ENCODE results near the gene HUS1B.
A peak's percentile ranks its signal among the peaks of the same experiment; 100 is the strongest.
"Not testable (repeated sequence)": the region's sequence is repeated elsewhere in the genome, so short reads cannot be mapped to it uniquely, and the experiment has no call there.

The HUS1B gene

DNA sequence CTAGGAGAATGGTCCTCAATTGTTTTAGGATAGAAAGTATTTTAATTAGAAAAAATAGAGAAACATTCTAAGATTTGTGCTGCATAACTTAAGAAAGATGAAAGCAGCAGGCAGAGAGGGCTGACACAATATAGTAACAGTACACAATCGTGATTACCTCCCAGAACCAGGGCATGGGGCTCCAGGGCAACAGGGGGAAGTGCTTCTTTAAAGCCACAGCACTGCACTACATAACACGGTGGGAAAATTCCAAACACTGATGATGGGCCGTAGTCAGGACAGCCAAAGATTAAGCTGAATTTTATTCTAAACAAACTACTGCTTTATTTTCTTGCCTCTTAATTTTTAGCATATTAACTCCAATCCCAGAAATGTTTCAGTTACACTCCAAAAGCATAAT, 21.6 kb upstream of the HUS1B start:
- no peak for DNase-seq (ENCODE audit: low spot score)

DNA sequence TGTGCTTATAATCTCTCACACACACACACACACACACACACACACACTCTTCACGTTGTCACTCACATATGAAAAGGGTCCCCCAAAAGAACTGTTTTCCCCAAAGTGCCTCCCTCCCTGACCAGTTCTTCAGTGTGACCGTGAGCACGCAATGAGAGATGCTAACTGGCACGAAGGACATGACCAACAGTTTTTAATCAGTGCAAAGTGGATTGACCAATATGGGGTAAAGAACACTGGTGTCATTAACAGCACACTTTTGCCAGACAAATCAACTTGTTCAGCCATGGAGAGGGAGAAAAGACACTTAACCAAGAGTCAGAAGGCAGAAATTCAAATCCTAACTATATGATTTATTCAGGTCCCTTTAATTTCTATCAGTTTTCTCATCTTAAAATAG, 21.0 kb upstream of the HUS1B start:
- no peak for DNase-seq (ENCODE audit: low spot score)

DNA sequence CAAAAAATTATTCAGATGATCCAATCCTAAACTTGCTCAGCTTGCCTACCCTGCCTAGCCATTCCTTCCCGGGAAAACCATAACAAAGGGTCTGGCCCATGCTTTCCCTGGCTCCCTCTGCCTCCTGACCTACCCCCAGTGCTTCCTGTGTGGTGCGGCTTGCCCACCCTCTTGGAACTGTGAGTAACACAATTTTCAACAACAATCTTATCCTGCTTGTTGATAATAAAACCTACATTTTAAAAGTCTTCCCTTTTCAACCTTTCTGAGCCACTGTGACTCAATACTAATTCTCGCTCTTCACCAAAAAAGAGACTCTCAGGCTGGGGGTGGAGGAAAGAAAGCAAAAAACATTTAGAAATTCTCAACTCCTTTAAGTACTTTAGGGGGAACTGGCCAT, 18.1 kb upstream of the HUS1B start:
- DNase-seq (ENCODE audit: low spot score) = no peak

DNA sequence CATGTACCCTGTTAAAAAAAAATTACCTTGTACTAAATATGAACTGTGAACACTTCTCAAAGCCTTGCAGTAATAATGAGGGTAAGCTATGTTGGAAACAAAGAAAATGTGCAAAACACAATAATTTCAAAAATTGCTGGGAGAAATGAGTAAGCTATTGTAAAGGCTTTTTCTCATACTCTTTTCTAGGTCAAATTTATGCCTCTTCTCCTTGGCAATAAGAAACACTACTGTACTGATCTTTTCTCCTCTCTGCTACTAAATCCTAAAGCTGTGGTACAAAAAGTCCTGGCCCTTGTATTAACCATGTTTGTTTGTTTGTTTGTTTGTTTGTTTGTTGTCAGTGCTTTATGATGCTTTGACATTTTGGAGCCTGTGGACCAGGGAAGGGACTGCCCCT, 17.5 kb upstream of the HUS1B start:
- DNase-seq (ENCODE audit: low spot score) = no peak

DNA sequence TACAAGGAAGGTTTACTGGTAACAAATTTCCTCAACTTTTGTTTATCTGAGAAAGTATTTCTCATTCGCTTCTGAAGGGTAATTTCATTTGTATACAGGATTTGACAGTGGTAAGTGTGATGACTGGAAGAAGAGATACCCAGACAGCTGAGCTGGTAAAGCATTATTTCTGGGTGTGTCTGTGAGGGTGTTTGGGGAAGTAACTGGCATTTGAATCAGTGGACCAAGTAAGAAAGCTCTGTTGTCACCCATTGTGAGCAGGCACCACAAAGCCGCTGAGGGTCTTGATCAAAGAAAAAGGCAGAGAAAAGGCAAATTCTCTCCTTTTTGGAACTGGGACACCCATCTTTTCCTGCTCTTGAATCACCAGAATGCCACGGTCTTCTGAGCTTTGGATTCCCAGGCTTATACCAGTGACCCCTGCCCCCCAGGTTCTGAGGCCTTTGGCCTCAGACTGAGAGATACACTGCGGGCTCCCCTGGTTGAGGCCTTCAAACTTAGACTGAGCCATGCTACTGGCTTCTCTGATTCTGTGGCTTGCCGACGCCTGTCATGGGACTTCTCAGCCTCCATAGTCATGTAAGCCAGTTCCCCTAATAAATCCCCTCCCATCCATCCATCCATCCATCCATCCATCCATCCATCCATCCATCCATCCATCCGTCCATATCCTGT, 10.5 kb upstream of the HUS1B start:
- DNase-seq (ENCODE audit: low spot score) = no peak

DNA sequence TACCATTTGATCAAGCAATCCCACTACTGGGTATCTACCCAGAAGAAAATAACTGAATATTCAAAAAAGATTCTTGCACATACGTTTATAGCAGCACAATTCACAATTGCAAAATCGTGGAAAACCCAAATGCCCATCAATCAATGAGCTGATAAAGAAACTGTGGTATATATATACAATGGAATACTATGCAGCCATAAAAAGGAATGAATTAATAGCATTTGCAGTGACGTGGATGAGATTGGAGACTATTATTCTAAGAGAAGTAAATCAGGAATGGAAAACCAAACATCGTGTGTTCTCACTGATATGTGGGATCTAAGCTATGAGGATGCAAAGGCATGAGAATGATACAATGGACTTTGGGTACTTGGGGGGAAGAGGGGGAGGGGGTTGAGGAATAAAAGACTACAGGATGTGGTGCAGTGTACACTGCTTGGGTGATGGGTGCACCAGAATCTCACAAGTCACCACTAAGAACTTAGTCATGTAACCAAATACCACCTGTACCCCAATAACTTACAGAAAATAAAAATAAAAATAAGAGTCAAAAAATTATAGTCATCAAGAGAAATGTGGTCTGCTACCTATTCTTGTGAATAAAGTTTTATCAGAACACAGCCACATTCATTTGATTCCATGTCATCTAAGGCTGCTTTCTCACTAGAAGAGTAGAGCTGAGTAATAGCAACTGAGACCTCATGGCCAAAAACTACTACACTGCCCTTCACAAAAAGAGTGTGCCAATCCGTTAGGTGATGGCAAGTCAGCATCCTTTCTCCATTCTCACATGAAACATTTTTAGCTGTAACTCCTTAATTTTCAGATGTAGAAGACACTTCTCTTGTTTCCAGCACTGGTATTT, 8.7 kb upstream of the HUS1B start:
- DNase-seq (ENCODE audit: low spot score) = no peak

DNA sequence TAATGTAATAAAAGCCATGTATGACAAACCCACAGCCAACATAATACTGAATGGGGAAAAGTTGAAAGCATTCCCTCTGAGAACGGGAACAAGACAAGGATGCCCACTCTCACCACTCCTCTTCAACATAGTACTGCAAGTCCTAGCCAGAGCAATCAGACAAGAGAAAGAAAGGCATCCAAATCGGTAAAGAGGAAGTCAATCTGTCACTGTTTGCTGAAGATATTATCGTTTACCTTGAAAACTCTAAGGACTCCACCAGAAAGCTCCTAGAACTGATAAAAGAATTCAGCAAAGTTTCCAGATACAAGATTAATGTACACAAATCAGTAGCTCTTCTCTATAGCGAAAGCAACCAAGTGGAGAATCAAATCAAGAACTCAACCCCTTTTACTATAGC, 6.9 kb upstream of the HUS1B start:
- DNase-seq (ENCODE audit: low spot score) = not testable (repeated sequence)

DNA sequence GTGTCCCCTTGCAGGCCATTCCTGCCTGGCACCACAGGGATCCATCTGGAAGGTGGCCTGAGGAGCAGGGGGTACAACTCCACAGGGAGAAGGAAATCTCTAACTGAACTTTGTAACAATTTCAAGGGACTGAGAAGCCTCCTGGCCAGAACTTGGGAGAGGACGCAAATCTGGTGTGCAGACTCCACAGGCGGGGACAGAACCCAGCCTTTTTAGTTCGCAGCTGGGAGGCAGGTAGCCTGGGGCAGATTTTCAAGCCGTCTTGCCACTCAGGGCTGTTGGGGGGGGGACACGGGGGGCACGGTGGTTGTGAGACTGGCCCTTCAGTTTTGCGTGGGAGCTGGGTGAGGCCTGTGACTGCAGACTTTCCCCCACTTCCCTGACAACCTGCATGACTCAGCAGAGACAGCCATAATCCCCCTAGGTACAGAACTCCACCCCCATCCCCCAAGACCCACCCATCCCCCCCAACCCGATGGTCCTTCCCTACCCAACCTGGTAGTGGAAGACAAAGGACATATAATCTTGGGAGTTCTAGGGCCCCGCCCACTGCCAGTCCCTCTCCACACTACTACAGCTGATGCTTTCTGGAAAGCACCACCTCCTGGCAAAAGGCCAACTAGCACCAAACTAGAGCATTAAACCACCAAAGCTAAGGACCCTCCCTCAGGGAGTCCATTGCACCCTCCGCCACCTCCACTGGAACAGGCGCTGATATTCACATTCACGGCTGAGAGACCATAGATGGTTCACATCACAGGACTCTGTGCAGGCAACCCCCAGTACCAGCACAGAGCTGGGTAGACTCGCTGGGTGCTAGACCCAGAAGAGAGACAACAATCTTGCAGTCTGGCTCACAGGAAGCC, 3.0 kb upstream of the HUS1B start:
- no peak for DNase-seq (ENCODE audit: low spot score)

DNA sequence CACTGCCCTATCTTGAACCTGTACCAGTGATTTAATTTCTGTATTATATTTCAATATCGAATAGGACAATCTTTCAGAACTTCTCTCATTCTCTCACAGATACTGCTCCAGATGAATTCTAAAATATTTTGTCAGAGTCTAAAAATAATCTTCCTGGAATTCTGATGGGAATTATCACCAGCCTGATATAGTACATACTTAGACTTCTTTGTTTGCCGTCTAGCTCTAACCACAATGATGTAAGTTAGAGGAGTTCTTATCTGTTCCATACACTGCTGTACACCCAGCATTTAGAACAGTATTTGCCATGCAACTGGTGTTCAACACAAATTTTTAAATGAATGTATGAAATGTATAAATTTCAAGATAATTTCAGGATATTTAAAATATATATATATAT, 1.3 kb upstream of the HUS1B start:
- DNase-seq (ENCODE audit: low spot score) = peak; percentile 39

DNA sequence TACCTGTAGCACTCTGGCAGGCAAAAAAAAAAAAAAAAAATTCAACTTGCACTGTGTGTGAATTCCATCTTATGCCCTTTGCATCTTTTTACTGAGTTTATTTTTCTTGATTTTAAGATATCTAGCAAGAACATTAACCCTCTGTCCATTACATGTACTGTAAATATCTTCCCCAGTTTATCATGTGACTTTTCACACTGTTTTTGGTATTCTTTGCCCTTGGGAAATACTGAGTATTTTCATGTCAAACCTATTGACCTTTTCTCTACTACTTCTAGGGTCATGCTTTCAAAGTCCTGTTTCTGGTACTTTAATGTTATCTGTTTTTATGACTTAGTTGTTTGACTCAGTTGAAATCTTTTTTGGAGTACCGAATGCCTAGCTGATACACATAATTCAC, 843 bp upstream of the HUS1B start:
- no peak for DNase-seq (ENCODE audit: low spot score)

DNA sequence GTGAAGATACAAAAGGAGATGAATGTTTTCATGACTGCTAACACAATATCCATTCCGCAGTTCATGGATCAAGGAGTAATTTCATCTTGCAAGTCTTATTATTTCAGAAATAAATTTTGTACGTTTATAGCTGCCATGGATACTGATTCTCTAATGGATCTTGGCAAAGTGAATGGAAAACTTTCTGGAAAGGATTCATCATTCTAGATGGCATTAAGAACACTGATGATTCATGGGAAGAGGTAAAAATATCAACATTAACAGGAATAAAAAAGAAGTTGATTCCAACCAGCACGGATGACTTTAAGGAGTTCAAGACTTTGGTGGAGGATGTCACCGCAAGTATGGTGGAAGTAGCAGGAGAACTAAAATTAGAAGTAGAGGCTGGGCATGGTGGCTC, 2.8 kb downstream of the HUS1B start:
- DNase-seq (ENCODE audit: low spot score) = no peak

DNA sequence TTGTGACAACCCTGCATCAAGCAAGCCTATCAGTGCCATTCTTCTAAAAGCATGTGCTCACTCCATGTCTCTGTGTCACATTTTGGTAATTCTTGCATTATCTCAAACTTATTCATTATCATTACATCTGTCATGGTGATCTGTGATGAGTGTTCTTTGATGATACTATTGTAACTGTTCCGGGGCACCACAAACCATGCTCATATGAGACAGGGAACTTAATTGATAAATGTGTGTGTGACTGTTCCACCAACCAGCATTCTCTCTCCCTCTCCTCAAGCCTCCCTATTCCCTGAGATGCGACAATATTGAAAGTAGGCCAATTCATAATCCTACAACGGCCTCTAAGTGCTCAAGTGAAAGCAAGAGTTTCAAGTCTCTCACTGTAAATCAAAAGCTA, 4.0 kb downstream of the HUS1B start:
- no peak for DNase-seq (ENCODE audit: low spot score)

DNA sequence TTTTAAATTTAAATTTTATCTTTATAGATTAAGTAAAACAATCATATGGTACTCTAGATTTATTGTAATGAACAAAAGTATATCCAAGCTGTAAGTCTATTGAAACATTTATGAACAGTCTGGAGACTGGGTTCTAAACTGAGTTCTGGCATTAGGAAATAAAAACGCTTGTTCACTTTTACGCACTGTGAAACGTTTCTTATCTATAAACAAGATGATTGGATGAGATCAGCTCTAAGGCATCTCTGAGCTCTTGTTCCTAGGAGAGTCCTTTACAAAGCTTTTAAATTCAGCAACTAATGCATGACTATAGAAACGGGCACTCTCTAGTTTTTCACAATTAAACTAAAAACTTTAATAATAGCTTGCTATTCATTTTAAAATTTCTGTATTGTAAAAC, 6.8 kb downstream of the HUS1B start:
- peak; percentile 25 for DNase-seq (ENCODE audit: low spot score)

DNA sequence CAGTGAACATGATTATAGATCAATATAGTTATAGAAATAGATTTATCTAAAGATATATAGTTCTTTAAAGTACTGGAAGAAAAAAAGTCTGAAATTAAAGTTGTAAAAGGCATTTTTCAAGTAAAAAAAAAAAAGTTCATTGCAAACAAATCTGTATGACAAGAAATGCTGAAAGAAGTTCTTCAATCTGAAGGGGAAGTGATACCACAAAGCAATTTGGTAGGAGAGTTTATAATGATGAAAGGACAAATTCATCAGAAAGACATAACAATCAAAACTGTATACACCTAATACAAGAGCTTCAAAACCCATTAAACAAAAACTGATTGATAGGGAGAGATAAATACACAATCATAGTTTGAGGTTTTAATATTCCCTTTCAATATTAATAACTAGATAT, 14.1 kb downstream of the HUS1B start:
- no peak for DNase-seq (ENCODE audit: low spot score)

DNA sequence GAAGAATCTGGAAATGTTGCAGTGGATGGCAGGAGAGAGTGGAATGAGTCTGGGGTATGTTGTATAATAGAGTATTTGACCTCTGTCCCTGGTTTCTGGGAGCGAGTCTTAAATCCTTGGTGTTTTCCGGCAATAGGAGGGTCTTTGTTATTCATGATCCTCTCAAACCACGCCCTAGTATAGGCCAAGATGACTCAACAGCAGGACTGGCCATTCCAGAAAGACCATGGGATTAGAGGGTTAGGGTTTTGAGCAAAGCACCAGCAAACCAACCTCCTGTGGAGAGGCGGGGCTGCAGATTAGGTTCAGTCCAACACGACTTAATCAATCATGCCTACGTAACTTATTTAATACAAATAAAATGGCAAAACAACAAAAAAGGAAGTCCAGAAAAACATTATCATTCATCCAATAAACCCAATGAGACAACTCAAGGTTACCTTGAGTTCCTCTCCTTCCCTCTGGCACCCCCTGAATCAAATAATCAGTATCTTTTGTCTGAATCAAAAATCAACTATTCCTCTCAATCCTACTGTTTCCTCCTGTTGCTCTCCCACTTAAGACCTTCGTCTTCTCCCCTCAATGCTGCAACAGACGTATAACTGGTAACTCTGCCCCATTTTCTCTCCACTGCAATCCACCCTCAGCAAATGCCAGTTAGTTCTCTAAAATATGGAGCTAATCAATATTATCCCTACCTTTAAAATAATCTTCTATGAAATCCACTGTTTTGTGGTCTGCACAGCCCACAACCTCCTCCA, 15.5 kb downstream of the HUS1B start:
- no peak for DNase-seq (ENCODE audit: low spot score)

DNA sequence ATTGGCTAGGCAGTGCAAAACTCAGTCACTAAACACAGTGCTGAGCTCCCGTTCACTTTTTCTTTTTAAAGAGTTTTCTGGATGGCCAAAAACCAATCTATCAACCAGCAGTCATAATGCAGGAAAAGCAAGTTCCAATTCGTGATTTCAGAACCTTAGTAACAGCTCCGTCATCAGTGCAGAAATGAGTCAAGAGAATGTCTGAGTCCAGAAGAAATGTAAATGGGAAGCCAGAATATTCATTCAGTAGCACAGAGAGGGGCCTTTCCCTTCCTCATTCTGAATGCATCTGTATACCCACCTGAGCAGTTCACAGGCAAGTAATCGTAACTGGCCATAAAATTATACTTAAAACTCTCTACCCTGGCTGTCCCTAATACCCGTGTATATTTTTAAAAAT, 20.4 kb downstream of the HUS1B start:
- DNase-seq (ENCODE audit: low spot score) = no peak

DNA sequence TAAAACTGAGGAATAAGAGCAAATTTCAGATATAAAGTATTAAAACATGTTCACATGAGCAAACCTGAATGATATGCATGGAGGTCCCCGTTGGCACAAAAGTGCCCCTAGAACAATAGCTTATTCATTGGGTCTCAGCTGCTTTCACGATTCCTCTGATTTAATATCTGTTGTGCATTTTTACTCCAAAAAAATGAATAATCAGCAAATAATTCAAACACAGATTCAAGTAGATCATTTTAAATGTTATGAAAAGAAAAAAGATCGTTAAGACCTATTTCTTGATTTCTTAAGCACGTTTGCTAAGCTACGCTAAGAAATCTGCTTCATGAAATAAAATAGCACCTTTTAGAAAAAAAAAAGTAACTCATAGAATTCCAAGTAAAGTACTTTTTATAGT, 21.7 kb downstream of the HUS1B start:
- no peak for DNase-seq (ENCODE audit: low spot score)

DNA sequence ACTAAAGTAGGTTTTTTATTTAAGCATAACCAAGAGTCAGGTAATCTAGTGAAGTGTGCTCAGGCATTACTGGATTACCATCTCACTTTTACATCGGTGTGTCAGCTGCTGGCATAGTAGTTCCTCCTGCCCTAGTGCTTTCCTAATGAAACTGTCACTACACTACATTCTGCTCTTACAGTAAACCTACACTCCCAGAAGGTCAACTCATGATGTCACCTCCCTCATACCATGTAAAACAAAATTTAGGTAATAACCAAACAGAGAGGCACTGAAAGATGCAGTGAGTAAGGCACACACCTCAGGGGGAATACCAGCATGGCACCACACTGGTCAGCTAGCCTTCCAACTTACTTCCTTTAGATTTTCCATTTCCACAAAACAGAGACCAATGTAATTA, 23.3 kb downstream of the HUS1B start:
- no peak for DNase-seq (ENCODE audit: low spot score)

DNA sequence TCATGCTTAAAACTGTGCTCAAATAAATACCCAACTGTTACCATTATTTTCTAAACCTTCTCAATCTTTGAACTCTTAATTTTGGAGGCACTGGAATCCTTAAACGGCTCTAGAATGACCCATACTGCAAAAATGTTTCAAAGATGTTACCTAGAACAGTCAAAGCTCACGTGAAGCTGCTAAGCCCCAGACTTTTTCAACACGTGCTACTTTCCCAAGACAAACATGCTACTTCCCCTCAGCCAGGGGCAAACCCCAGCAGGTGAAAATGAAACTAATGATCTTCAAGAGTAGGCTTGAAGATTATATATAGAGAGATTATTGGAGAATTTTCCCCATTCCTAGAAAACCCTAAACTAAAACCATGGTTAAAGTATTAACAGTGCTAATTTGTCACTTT, 28.1 kb downstream of the HUS1B start:
- DNase-seq (ENCODE audit: low spot score) = no peak

DNA sequence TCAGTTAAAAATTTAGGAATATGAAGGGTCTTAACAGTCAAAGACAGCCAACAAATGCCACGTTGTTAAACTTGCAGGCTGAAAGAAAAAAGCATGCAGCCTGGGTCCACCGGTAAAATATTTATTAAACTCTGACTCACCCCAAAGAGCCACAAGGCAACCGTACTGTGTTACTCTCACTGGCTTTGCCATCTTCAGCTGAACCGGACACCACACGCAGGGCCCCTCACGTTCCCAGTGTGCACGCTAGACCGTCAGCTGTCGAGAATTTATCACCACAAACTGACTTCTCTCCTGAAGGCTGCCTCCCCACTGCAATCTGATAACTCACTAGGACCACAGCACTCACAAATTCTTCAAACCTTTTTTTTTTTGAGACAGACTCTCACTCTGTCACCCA, 30.7 kb downstream of the HUS1B start:
- DNase-seq (ENCODE audit: low spot score) = peak; percentile 52

DNA sequence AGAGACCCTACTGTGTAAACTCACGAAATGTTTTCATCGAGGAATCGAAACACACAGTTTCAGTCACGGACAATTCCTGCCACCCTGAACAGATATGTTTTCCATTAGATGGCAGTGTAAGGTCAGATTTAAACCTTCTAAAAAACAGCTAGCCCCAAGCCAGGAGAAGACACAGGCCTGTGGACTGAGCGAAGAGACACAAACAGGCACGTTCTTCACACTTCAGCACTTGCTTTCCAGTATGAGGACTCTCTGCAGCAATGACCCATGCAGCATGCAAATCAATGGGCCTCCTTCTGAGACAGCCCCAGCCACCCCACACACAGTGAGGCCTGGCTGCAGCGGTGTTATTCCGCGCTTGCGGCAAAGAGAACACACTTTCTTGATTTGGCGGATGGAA, 31.9 kb downstream of the HUS1B start:
- DNase-seq (ENCODE audit: low spot score) = peak; percentile 71

DNA sequence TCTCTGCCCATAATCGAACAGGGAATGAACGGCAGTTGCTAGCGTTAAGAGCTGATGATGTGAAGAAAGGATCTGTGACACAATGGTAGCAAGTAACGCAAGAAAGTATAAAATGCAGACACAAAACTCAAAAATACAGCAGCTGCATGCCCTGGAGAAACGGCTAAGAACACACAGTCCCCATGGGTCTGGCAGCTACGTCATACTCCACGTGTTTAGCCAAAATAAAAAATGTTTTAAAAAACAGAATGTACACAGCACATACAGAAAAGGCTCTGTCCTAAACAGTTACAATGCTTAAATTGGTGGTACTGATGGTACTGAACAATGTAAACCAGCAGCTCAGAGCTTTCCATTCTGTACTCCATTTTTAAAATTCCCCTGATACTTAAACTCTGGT, 34.4 kb downstream of the HUS1B start:
- DNase-seq (ENCODE audit: low spot score) = no peak
